NCI-H510A treated with DMSO at 0.1 percent for 48 hours (cell line): Measurements from ENCODE around the gene DDHD1.

Experiments used
- DNase-seq: peaks from one replicate; lab custom pipeline; 2025; lab: John Stamatoyannopoulos, UW

The DDHD1 gene

DNA sequence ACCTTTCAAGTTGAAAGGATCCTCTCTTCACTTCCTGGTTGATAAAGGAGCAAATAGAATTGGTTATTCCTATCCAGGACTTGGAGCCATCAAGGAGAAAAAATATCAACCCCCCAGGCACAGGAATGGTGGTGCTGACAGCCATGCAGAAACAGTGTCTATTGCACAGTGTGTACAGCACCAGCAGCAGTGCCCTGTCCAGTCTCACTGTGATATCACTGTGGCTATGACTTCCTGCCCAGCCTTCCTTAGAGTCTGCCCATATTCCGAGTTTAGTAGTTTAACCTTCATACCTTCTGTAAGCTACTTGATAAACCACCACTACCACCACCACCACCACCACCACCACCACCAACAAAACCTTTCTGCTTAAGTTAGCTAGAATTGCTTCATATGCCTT, 157.1 kb downstream of the DDHD1 start:
- no peak for DNase-seq

DNA sequence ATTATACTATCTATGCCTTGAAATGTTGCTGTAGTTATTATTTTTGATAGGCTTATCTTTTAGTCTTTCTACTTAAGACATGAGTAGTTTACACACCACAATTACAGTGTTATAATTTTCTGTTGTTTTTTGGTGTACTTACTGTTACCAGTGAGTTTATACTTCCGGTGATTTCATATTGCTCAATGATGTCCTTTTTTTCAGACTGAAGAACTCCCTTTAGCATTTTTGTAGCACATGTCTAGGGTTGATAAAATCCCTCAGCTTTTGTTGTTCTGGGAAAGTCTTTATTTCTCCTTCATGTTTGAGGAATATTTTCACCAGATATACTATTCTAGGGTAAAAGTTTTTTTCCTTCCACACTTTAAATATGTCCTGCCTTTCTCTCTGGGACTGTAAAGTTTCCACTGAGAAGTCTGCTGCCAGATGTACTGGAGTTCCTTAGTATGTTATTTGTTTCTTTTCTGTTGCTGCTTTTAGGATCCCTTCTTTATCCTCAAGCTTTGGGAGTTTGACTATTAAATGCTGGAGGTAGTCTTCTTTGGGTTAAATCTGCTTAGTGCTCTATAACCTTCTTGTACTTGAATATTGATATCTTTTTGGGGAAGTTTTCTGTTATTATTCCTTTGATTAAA, 160.8 kb downstream of the DDHD1 start:
- DNase-seq = no peak

DNA sequence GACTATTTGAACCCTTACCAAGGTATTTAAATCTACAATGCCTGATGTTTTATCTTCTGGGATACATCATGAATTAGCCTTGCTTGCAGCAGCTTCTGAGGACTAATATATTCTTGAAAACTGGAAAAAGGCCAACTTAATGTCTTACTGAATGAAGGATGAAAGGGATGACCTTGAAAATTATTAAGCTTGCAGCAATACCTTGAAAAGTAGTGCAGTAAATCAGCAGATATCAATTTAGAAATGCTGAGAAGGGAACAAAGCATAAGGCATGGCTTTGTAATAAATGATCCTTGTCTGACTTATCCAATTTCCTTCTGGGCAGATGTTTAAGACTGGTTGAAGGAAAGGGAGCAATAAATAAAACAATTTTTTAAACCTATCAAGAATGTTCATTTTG, 165.0 kb downstream of the DDHD1 start:
- no peak for DNase-seq

DNA sequence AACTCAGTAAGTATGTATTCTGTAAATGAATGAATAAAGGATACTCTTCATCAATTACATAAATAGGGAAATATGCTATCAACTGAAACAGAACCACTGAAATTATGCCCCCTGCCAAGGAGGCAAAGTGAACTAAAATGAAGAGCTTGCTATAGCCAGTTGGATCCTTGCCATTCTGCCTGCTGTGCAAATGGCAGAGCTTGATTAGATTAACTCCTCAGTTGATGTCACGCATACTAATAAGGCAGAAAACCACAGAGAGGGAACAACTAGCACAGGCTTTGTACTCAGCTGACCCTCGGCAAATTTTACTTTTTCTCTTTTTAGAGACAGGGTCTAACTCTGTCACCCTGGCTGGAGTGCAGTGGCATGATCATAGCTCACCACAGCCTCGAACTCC, 165.6 kb downstream of the DDHD1 start:
- DNase-seq = no peak

DNA sequence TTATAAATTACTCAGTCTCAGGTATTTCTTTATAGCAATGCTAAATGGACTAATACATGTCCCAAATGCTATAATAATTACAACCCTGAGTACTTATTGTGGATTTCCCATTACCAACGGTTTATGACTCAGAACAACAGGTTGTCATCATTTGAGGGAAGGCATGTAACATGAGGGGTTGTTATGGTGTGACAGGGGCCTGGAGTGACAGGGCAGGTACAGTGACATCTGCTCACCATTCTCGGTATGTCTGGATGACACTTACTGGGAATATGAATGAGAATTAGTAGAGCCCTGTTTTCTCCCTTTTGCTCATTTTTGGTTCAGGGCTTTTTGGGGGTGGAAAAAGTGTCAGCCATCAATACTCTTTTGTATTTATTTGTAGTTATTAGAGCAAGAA, 166.1 kb downstream of the DDHD1 start:
- no peak for DNase-seq
